Body of pancreas (tissue), 4 donors: Measurements from ENCODE around the gene CTLA4. TPM values are rescaled to one million over a fixed set of nuclear protein-coding genes. Genes with fewer than 3 reads are reported as not detected.

Source experiments
- ATAC-seq: fragments of 150-250 bp; one replicate; pipeline ENCODE4 v1.9.1; 2016
- DNase-seq, 4 donors: peaks; one replicate each; pipeline ENCODE4 v3.0.0-alpha.2; 2019
- H3K27ac ChIP-seq, 4 donors: fragments of 200-600 bp; sonication (generic); 1 replicate in 3 of 4; 2 replicates in 1 of 4; pipeline versions ENCODE4 v1.5.1 to v1.6.1; 2016 to 2019; ENCODE audit warnings: mild to moderate bottlenecking in 1 of 4, mixed read lengths in 1 of 4, moderate library complexity in 1 of 4
- H3K27me3 ChIP-seq, 2 donors: fragments of 200-600 bp; sonication (generic); one replicate each; pipeline ENCODE4 v1.6.0; 2016; ENCODE audit warnings: mild to moderate bottlenecking in 1 of 2
- H3K36me3 ChIP-seq, 2 donors: fragments of 200-600 bp; sonication (generic); replicated peaks in 1 of 2; 2 replicates each; pipeline ENCODE4 v1.5.1; 2016; ENCODE audit warnings: low read depth in 2 of 2; ENCODE audit not compliant: insufficient read depth in 1 of 2
- H3K4me1 ChIP-seq: fragments of 200-600 bp; sonication (generic); one replicate; pipeline ENCODE4 v1.6.0; 2016
- H3K4me3 ChIP-seq, 2 donors: fragments of 200-600 bp; sonication (generic); 1 replicate in 1 of 2; 2 replicates in 1 of 2; pipeline ENCODE4 v1.5.1; 2016 to 2019
- H3K9me3 ChIP-seq, 3 donors: fragments of 200-600 bp; sonication (generic); 1 replicate in 2 of 3; 2 replicates in 1 of 3; pipeline ENCODE4 v1.5.1; 2016
- POLR2A ChIP-seq, 3 donors: fragments of 450-650 bp; IDR thresholded peaks; one replicate each; pipeline ENCODE4 v1.6.1; 2016; ENCODE audit warnings: antibody characterized with exemption in 3 of 3, mild to moderate bottlenecking in 2 of 3
- WGBS, 2 donors: methylation state at CpG; one replicate each; pipeline ENCODE4 v1.1.5; 2017; 5-methylcytosine and 5-hydroxymethylcytosine counted together
- intact Hi-C: fragments of 100-400 bp; cut with DNase I; formaldehyde crosslinking; loops from one replicate; pipeline ENCODE4 v1.15.1; 2023
- total RNA-seq, 2 donors: library from RNA; depleted of rRNA; stranded (reverse); fragments of >200 nt; gene quantifications; one replicate each; pipeline ENCODE4 v1.1.0, GENCODE V29; 2016
- TF ChIP-seq, protein P1 (sequence below), 7 experiments: fragments of 450-650 bp in 4 of 7; fragments of 200-600 bp in 3 of 7; sonication (generic) in 3 of 7; IDR thresholded peaks; one replicate each; pipeline ENCODE4 v1.5.1; 2016 to 2019; ENCODE audit warnings: antibody characterized with exemption in 7 of 7

Gene CTLA4
- total RNA-seq, 2 donors from 2014 or later: not detected

DNA sequence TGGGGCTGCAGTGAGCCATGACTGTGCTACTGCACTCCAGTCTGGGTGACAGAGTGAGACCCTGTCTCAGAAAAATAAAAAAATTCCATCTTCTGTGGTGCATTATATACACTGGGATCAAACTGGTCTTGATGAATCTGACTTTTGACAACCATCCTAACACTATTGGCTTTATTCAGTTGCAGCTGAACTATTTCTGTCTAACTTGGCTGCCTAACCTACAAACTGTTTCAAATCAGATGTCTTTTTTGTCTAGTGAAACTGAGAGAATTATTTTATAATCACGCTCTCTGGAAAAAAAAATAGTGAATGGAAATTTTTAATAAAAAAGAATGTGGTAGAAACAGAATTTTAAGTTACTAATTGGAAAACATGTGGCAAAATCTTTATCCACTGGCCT is 15.0 kb downstream of the CTLA4 start:
- no peak overlapping the region for H3K27ac ChIP-seq
- DNase-seq: no peak
- intact Hi-C loops: no loop called here
- H3K4me1 ChIP-seq: no peaks in the 10 kb centered on the region
- no peaks in the 10 kb centered on the region for H3K36me3 ChIP-seq
- no peaks in the 10 kb centered on the region for H3K27me3 ChIP-seq
- ATAC-seq: no peak
- TF ChIP-seq, protein P1, sequence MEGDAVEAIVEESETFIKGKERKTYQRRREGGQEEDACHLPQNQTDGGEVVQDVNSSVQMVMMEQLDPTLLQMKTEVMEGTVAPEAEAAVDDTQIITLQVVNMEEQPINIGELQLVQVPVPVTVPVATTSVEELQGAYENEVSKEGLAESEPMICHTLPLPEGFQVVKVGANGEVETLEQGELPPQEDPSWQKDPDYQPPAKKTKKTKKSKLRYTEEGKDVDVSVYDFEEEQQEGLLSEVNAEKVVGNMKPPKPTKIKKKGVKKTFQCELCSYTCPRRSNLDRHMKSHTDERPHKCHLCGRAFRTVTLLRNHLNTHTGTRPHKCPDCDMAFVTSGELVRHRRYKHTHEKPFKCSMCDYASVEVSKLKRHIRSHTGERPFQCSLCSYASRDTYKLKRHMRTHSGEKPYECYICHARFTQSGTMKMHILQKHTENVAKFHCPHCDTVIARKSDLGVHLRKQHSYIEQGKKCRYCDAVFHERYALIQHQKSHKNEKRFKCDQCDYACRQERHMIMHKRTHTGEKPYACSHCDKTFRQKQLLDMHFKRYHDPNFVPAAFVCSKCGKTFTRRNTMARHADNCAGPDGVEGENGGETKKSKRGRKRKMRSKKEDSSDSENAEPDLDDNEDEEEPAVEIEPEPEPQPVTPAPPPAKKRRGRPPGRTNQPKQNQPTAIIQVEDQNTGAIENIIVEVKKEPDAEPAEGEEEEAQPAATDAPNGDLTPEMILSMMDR (IDR thresholded peaks at IDR 0.05): no peak
- no peak for TF ChIP-seq POLR2A (IDR thresholded peaks at IDR 0.05)
- 90 to 100% methylated on average over 1 of the region's 1 CpG for WGBS, 2 donors
- no peak overlapping the region for H3K4me3 ChIP-seq
- no peaks in the 10 kb centered on the region for H3K9me3 ChIP-seq

DNA sequence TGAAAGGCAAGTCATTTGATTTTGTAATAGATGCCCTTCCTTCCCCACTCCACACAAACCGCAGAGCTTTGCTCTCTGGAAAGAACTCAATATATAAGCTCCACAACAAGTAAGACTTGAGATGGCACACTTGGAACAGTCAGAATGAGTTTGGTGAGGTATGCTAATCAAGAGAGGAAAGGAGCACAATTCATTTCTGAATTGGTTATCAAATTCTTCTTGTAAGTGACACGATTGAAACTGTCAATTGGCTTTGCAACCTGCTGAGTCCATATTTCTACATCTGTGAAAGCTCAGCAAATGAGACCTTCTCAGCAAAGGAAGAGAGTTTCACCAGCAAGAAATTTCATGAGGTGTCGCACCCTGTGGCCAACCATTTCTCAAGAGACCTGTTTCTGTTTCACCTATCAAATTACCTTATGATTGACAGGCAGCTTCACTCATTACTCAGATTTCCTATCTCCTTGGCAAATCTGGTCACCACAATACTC is 19.1 kb downstream of the CTLA4 start:
- DNase-seq: no peak
- 76 to 86% methylated on average over 3 of the region's 3 CpGs for WGBS, 2 donors

DNA sequence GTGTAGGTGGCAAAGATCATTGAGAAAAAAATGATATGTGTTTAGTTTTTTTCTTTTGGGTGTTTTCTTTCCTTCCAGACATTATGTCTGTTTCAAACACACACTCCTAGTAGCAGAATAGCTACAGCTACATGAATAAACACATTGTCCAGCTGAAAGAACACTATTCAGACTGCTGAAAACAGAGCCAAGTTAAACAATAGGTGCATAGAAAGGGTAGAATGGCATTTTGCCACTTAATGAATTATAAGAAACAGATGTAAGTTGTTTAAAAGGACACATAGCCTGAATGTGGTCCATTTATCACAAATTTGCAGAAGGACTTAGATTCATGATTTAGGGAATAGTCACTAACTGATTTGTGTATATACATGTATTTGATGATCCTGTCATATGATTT is 20.1 kb downstream of the CTLA4 start:
- no peaks in the 10 kb centered on the region for H3K36me3 ChIP-seq
- TF ChIP-seq, protein P1 (IDR thresholded peaks at IDR 0.05): no peak
- no peak for TF ChIP-seq POLR2A (IDR thresholded peaks at IDR 0.05)
- no peaks in the 10 kb centered on the region for H3K9me3 ChIP-seq
- DNase-seq (no peak), ATAC-seq (peak; percentile 60)
- no peak overlapping the region for H3K4me3 ChIP-seq
- intact Hi-C loops: no loop called here
- no peaks in the 10 kb centered on the region for H3K4me1 ChIP-seq
- peak overlapping the region in 2 of 4 donors; percentile 12 to 17 for H3K27ac ChIP-seq
- no peaks in the 10 kb centered on the region for H3K27me3 ChIP-seq

More for the DNA sequence above, 19.1 kb downstream of the CTLA4 start:
- H3K9me3 ChIP-seq: no peaks in the 10 kb centered on the region
- no peak overlapping the region for H3K27ac ChIP-seq
- no peaks in the 10 kb centered on the region for H3K4me1 ChIP-seq
- intact Hi-C loops: no loop called here
- H3K4me3 ChIP-seq: no peak overlapping the region
- no peaks in the 10 kb centered on the region for H3K36me3 ChIP-seq
- no peaks in the 10 kb centered on the region for H3K27me3 ChIP-seq
- TF ChIP-seq, protein P1 (IDR thresholded peaks at IDR 0.05): no peak
- TF ChIP-seq POLR2A (IDR thresholded peaks at IDR 0.05): no peak
- no peak for ATAC-seq

DNA sequence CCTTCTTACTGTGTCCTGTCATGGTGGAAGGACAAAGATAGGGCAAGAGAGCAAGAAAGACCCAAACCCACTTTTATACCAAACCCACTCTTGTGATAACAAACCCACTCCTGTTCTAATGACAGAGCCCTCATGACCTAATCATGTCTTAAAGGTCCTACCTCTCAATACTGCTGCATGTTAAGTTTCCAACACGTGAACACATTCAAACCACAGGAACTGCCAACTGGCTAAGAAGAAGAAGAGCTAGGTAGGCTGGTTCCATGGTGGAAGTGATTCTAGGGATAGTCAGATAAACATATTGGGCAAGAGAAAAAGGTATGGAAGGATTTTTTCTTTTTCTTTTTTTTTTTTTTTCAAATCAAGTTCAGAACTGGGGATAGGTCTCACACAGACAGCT is 22.0 kb downstream of the CTLA4 start:
- 92 to 100% methylated on average over 1 of the region's 1 CpG for WGBS, 2 donors
- ATAC-seq: no peak
- TF ChIP-seq POLR2A (IDR thresholded peaks at IDR 0.05): no peak
- TF ChIP-seq, protein P1 (IDR thresholded peaks at IDR 0.05): no peak
- DNase-seq: no peak
- H3K27ac ChIP-seq: no peak overlapping the region
- H3K27me3 ChIP-seq: no peaks in the 10 kb centered on the region
- H3K9me3 ChIP-seq: no peaks in the 10 kb centered on the region
- no peaks in the 10 kb centered on the region for H3K36me3 ChIP-seq
- H3K4me3 ChIP-seq: no peak overlapping the region
- no peaks in the 10 kb centered on the region for H3K4me1 ChIP-seq
- intact Hi-C loops: no loop called here

DNA sequence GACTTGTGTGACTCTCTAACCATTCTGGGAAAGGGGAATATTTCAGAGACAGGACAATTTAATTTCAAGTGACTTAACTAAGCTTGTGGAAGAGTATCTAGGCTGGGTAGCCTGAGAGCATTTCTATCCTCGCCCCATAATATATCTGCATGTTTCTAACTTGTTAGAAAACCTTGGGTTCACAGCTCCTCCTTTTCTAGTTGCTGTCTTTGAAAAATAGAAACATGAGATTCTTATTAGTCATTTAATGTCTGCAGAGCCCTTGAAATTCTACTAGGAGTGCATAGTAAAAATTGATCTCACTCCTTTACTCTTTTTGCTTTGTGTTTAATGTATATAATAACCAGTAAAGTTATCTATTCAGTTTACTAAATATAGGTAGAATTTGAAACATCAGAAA is 22.4 kb downstream of the CTLA4 start:
- no peaks in the 10 kb centered on the region for H3K4me1 ChIP-seq
- no peaks in the 10 kb centered on the region for H3K9me3 ChIP-seq
- no peak for DNase-seq
- no peak overlapping the region for H3K4me3 ChIP-seq
- intact Hi-C loops: no loop called here
- H3K27ac ChIP-seq: no peak overlapping the region
- no peaks in the 10 kb centered on the region for H3K27me3 ChIP-seq
- 68 to 83% methylated on average over 1 of the region's 1 CpG for WGBS, 2 donors
- TF ChIP-seq POLR2A (IDR thresholded peaks at IDR 0.05): no peak
- TF ChIP-seq, protein P1 (IDR thresholded peaks at IDR 0.05): no peak
- ATAC-seq: no peak
- no peaks in the 10 kb centered on the region for H3K36me3 ChIP-seq
